ENCODE measurements around the gene CHCHD3.

DNA sequence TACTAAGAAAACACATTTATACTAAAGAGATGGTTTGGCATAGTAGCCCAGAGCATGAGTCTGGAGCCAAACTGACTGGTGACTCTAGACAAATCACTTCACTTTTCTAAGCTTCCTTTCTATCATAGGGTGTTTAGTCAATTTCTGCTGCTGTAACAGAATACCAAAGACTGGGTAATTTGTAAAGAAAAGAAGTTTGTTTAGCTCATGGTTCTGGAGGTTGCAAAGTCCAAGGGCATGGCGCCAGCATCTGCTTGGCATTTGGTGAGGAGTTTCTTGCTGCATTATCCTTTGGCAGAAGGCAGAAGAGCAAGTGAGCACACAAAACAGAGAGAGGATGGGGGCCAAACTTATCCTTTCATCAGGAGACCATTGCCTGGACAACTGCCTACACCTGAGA lies 146.3 kb downstream of the CHCHD3 start:
- TF ChIP-seq, protein P1, sequence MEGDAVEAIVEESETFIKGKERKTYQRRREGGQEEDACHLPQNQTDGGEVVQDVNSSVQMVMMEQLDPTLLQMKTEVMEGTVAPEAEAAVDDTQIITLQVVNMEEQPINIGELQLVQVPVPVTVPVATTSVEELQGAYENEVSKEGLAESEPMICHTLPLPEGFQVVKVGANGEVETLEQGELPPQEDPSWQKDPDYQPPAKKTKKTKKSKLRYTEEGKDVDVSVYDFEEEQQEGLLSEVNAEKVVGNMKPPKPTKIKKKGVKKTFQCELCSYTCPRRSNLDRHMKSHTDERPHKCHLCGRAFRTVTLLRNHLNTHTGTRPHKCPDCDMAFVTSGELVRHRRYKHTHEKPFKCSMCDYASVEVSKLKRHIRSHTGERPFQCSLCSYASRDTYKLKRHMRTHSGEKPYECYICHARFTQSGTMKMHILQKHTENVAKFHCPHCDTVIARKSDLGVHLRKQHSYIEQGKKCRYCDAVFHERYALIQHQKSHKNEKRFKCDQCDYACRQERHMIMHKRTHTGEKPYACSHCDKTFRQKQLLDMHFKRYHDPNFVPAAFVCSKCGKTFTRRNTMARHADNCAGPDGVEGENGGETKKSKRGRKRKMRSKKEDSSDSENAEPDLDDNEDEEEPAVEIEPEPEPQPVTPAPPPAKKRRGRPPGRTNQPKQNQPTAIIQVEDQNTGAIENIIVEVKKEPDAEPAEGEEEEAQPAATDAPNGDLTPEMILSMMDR (IDR thresholded peaks at IDR 0.05) = no peak
- no peak for TF ChIP-seq ZFX (IDR thresholded peaks at IDR 0.05; ENCODE audit: borderline replicate concordance)

Data from 22Rv1 (cell line).